Esophagus (tissue), 2 donors: ENCODE data around the gene SLC9A1. TPM values are rescaled to one million over a fixed set of nuclear protein-coding genes. Genes with fewer than 3 reads are reported as not detected.

ENCODE experiments used
- H3K27ac ChIP-seq, 2 donors: one replicate each; pipeline ENCODE4 v1.5.1; 2013; ENCODE audit warnings: low read depth in 2 of 2, mild to moderate bottlenecking in 2 of 2, inconsistent platforms in 1 of 2, low read length in 1 of 2, moderate library complexity in 1 of 2
- H3K27me3 ChIP-seq, 2 donors: one replicate each; pipeline ENCODE4 v1.6.1; 2013; ENCODE audit warnings: low read length in 2 of 2, control low read depth in 1 of 2, mild to moderate bottlenecking in 1 of 2; ENCODE audit not compliant: insufficient read depth in 2 of 2, control insufficient read depth in 1 of 2
- H3K36me3 ChIP-seq, 2 donors: one replicate each; pipeline ENCODE4 v1.6.1; 2013; ENCODE audit warnings: low read length in 1 of 2; ENCODE audit not compliant: control insufficient read depth in 2 of 2, insufficient read depth in 2 of 2
- H3K4me1 ChIP-seq, 2 donors: one replicate each; pipeline ENCODE4 v1.6.1; 2013; ENCODE audit warnings: low read length in 1 of 2; ENCODE audit not compliant: control insufficient read depth in 2 of 2, insufficient read depth in 2 of 2
- H3K4me3 ChIP-seq, 2 donors: one replicate each; pipeline ENCODE4 v1.5.1; 2013; ENCODE audit warnings: low read length in 2 of 2, mild to moderate bottlenecking in 2 of 2, low read depth in 1 of 2, moderate library complexity in 1 of 2
- H3K9me3 ChIP-seq, 2 donors: one replicate each; pipeline ENCODE4 v1.6.1; 2013; ENCODE audit warnings: mild to moderate bottlenecking in 2 of 2, low read depth in 1 of 2, low read length in 1 of 2, moderate library complexity in 1 of 2; ENCODE audit not compliant: control insufficient read depth in 2 of 2, insufficient read depth in 1 of 2
- WGBS, 2 donors: extraction: QIAGEN DNeasy Blood & Tissue Kit; methylation state at CpG; one replicate each; pipeline ENCODE4 v1.1.7; 2013; 5-methylcytosine and 5-hydroxymethylcytosine counted together
- polyA plus RNA-seq, 2 donors: library from polyadenylated mRNA; stranded (reverse); fragments of 200-250 nt; gene quantifications; one replicate each; pipeline ENCODE4 v1.2.3, GENCODE V29; 2013
- donor health status: healthy with polysubstance abuse.
- donor health status: Bipolar disorder and iron deficiency.

SLC9A1 gene
- polyA plus RNA-seq, 2 donors: 9.1 to 16.1 TPM

DNA sequence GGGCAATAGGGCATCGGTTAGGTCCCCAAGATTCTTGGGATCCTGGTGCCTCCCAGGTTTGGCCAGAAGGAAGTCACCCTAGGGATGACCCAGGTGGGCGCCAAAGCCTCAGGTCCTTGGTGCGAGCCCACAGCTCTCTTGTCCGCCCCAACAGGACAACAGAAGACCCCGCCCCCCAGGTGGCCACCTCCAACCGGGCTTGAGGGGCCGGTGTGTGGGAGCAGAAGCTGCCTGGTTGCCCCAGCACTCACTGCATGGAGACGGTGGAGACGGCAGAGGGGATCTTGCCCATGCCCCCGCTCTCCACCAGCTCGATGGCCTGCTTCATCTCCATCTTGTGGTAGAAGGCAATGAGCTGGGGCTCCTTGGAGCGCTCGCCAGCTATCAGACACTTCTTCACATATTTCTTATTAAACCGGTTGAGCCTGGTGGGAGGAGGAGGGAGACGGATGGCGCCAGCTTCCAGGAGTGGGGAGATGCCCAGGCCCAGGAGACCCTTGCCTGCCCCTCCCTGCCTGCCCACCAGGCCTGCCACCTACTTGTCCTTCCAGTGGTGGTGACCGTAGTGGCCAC is 52.7 kb downstream of the SLC9A1 start:
- Histone ChIP-seq H3K27me3 (no peaks in the 10 kb centered on the region), H3K4me1 (peaks cover 0 to 18% of the 10 kb centered on the region in 2 donors), H3K36me3 (peaks cover 0 to 19% of the 10 kb centered on the region in 2 donors), H3K9me3 (no peaks in the 10 kb centered on the region), H3K27ac (no peak overlapping the region), H3K4me3 (no peak overlapping the region)
- 76 to 77% methylated on average over 15 to 17 of the region's 17 CpGs for WGBS, 2 donors

DNA sequence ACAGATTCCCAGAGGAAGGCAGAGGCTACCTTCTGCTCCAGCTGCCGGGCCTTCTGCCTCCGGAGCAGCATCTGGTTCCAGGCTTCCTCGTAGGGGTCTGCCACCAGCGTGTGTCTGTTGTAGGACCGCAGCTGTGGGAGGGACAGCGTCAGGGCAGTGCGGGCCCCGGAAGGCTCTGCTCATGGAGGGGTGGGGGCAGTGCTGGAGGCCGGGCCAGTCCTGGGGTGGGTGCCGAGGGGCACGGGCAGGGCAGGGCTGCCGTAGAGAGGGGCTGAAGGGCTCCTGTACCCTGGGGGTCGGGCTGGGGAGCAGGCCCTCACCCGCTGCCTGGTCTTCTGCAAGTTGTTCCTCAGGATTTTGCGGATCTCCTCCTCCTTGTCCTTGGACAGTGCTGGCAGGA is 53.2 kb downstream of the SLC9A1 start:
- peaks cover 0 to 17% of the 10 kb centered on the region in 2 donors for H3K36me3 ChIP-seq
- H3K4me3 ChIP-seq: no peak overlapping the region
- no peaks in the 10 kb centered on the region for H3K9me3 ChIP-seq
- H3K4me1 ChIP-seq: peaks cover 0 to 18% of the 10 kb centered on the region in 2 donors
- H3K27ac ChIP-seq: no peak overlapping the region
- no peaks in the 10 kb centered on the region for H3K27me3 ChIP-seq
- 94 to 95% methylated on average over 15 of the region's 15 CpGs for WGBS, 2 donors

- H3K27ac ChIP-seq: no peak overlapping the region
- 89 to 94% methylated on average over 11 of the region's 11 CpGs for WGBS, 2 donors
- peaks cover 0 to 13% of the 10 kb centered on the region in 2 donors for H3K36me3 ChIP-seq
- no peak overlapping the region for H3K4me3 ChIP-seq
- no peaks in the 10 kb centered on the region for H3K9me3 ChIP-seq
- H3K27me3 ChIP-seq: no peaks in the 10 kb centered on the region
- peaks cover 0 to 18% of the 10 kb centered on the region in 2 donors for H3K4me1 ChIP-seq
Measured at GRCh38 chr1:27101054-27101491, 53.9 kb downstream of the SLC9A1 start.

DNA sequence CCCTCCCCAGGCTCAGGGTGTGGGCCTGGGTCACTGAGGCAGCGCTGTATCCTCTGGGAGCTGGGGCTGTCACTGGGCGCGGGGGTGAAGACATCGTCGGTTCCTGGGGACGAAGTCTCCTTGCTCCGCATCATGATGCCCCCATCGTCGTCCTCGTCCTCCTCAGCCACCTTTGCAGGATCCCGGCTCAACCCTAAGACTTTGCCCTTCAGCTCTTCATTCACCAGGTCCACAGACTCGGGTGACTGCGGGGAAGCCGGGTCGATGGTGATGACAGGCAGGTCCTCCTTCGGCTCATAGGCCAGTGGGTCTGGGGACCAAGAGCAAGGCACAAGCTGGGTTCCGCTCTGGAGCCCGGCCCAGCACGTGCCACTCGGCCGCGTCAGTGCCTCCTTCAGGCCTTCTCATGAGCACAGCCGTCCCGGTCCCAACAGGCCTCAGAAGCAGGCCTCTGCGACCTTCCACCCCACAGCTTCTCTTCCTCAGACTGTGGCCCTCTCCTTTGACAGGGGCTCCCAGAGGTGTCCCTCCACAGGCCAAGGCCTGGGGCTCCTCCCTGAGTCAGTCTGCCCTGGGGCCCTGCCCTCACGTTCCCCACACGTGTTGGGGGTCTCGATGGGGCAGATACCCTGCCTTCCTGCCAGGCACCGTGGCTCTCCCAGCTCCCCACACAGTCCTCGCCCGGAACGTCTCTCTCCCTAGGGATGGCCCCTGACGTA is 54.4 kb downstream of the SLC9A1 start:
- peaks cover 0 to 13% of the 10 kb centered on the region in 2 donors for H3K36me3 ChIP-seq
- no peak overlapping the region for H3K4me3 ChIP-seq
- no peaks in the 10 kb centered on the region for H3K27me3 ChIP-seq
- no peaks in the 10 kb centered on the region for H3K9me3 ChIP-seq
- H3K4me1 ChIP-seq: peaks cover 0 to 18% of the 10 kb centered on the region in 2 donors
- 83 to 89% methylated on average over 33 of the region's 33 CpGs for WGBS, 2 donors
- H3K27ac ChIP-seq: peak overlapping the region in 1 of 2 donors; percentile 91

- no peaks in the 10 kb centered on the region for H3K27me3 ChIP-seq
- H3K27ac ChIP-seq: peak overlapping the region; percentile 75 to 91
- H3K9me3 ChIP-seq: no peaks in the 10 kb centered on the region
- peaks cover 0 to 18% of the 10 kb centered on the region in 2 donors for H3K4me1 ChIP-seq
- peaks cover 0 to 13% of the 10 kb centered on the region in 2 donors for H3K36me3 ChIP-seq
- no peak overlapping the region for H3K4me3 ChIP-seq
- 27 to 34% methylated on average over 15 of the region's 15 CpGs for WGBS, 2 donors
Measured at GRCh38 chr1:27099587-27100334, 55.2 kb downstream of the SLC9A1 start.

DNA sequence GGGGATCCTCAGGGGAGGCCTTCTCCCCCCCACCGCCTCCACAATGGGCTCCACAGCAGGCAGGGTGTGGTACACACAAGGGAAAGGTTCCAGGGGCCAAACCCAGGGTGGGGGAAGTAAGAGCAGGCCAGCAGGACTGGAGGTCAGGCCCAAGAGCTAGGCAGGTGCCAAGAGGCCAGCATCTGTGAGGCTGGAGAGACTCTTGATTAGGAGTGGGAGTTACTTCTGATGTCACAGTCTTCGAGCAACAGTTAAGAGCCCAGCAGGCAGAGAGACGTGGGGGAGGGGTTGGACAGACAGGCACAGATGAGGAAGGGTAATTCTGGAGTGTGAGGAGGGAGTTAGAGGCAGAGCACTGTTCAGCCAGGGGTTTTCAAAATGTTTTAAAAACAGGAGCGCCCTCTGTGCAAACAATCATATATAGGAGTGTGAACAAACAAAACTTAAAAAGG is 55.8 kb downstream of the SLC9A1 start:
- Histone ChIP-seq H3K36me3 (peaks cover 0 to 13% of the 10 kb centered on the region in 2 donors), H3K27me3 (no peaks in the 10 kb centered on the region), H3K4me1 (peaks cover 0 to 18% of the 10 kb centered on the region in 2 donors)

GRCh38 chr1:27098431-27099134 is 56.3 kb downstream of the SLC9A1 start:
- H3K4me1 ChIP-seq: peaks cover 0 to 18% of the 10 kb centered on the region in 2 donors
- H3K36me3 ChIP-seq: peaks cover 0 to 11% of the 10 kb centered on the region in 2 donors
- H3K27me3 ChIP-seq: no peaks in the 10 kb centered on the region
- no peaks in the 10 kb centered on the region for H3K9me3 ChIP-seq
- 41 to 52% methylated on average over 14 of the region's 14 CpGs for WGBS, 2 donors
- no peak overlapping the region for H3K4me3 ChIP-seq
- peak overlapping the region; percentile 75 to 91 for H3K27ac ChIP-seq

More for the DNA sequence above, 55.8 kb downstream of the SLC9A1 start:
- no peaks in the 10 kb centered on the region for H3K9me3 ChIP-seq
- WGBS, 2 donors: 22 to 32% methylated on average over 3 to 4 of the region's 4 CpGs
- peak overlapping the region; percentile 75 to 91 for H3K27ac ChIP-seq
- no peak overlapping the region for H3K4me3 ChIP-seq

DNA sequence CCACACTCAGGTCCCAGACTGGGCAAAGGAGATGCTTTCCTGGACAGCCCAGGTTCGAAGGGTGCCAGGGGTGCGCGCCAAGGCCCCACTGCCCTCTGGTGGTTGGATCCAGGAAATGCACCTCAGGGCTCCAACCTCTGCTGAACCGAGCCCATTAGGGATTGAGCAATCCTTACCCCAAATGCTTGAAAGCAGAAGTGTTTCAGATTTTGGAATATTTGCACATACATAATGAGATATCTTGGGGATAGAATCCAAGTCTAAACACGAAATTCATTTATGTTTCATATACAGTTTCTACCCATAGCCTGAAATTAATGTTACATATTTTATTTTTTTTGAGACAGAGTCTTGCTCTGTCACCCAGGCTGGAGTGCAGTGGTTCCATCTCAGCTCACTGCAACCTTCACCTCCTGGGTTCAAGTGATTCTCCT is 57.4 kb downstream of the SLC9A1 start:
- H3K36me3 ChIP-seq: peaks cover 0 to 7% of the 10 kb centered on the region in 2 donors
- H3K4me3 ChIP-seq: no peak overlapping the region
- no peaks in the 10 kb centered on the region for H3K27me3 ChIP-seq
- 1 to 2% methylated on average over 5 of the region's 5 CpGs for WGBS, 2 donors
- no peaks in the 10 kb centered on the region for H3K9me3 ChIP-seq
- H3K27ac ChIP-seq: peak overlapping the region in 1 of 2 donors; percentile 36
- peaks cover 0 to 18% of the 10 kb centered on the region in 2 donors for H3K4me1 ChIP-seq

GRCh38 chr1:27095576-27095975 is 59.3 kb downstream of the SLC9A1 start:
- H3K27ac ChIP-seq: no peak overlapping the region
- H3K36me3 ChIP-seq: no peaks in the 10 kb centered on the region
- no peaks in the 10 kb centered on the region for H3K9me3 ChIP-seq
- no peaks in the 10 kb centered on the region for H3K27me3 ChIP-seq
- H3K4me1 ChIP-seq: peaks cover 0 to 18% of the 10 kb centered on the region in 2 donors
- H3K4me3 ChIP-seq: no peak overlapping the region
- 89 to 93% methylated on average over 2 of the region's 2 CpGs for WGBS, 2 donors
